A549 (cell line): ENCODE results near the gene IL18BP.

Source experiments
- CTCF ChIP-seq: fragments of >200 bp; sonication (Bioruptor Twin); formaldehyde crosslinking; IDR thresholded peaks from 3 replicates; pipeline ENCODE4 v1.5.1; 2016
- POLR2A ChIP-seq: IDR thresholded peaks from 2 replicates; pipeline ENCODE4 v1.6.1; 2012; ENCODE audit warnings: mild to moderate bottlenecking, low read length
- RFX5 ChIP-seq: fragments of 450-650 bp; IDR thresholded peaks from 2 replicates; pipeline ENCODE4 v1.7.1; 2014; ENCODE audit warnings: antibody characterized with exemption, mild to moderate bottlenecking, moderate library complexity
- RNF2 ChIP-seq: fragments of 200-600 bp; sonication (generic); IDR thresholded peaks from 2 replicates; pipeline ENCODE4 v1.6.1; 2016; ENCODE audit warnings: low read depth, mild to moderate bottlenecking, antibody characterized with exemption, moderate library complexity, borderline replicate concordance
- SMC3 ChIP-seq: fragments of >200 bp; sonication (Bioruptor Twin); formaldehyde crosslinking; IDR thresholded peaks from 3 replicates; pipeline ENCODE4 v1.6.1; 2018; ENCODE audit warnings: inconsistent platforms
- TFCP2L1 ChIP-seq: fragments of 250-450 bp; sonication (Bioruptor Pico); IDR thresholded peaks from 2 replicates; pipeline ENCODE4 v1.5.0; 2021; ENCODE audit warnings: mild to moderate bottlenecking

DNA sequence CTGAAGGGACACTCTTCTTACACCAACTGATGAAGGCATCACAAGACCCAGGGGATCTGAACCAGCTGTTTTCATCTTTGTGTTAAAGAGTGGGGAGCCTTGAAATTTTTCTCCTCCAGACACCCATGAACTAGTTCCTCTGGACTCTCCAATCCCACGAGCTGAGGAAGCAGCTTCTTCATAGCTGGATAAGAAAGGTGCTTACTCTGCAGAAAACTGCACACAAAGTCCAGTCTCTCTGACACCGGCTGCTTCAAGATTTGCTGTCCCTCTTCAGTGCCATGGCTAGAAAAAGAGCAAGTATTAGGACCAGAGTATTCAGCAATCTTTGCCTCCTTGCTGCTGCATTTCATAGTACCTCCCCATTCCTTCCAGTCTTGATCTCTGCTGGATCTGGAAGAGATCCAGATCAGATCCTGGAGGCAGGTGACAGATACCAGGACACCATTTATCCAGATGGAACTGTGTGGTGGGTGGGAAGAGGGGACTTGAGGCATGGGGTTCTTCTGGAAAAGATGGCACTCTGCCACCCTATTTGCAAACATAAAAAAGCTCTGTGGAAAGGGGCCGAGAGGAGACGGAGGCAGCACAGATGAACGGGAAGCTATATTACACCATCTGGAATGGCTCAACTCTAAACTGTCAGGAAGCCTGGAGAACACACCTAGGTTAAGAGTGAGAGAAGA lies 25.5 kb downstream of the IL18BP start:
- TF ChIP-seq RNF2 (no peak), POLR2A (no peak), SMC3 (no peak), CTCF (no peak), RFX5 (no peak), TFCP2L1 (no peak)
